ENCODE measurements around the gene GREB1L.
"Not testable (repeated sequence)": the region's sequence is repeated elsewhere in the genome, so short reads cannot be mapped to it uniquely, and the experiment has no call there.

GREB1L gene

GRCh38 chr18:21300908-21301200 lies 58.8 kb downstream of the GREB1L start:
- H3K9me3 Mint-ChIP-seq = no peaks in the 10 kb centered on the region
- DNase-seq (no peak), ATAC-seq (replicated peaks) (no peak)
- H3K36me3 Mint-ChIP-seq (ENCODE audit: insufficient read depth) = no peaks in the 10 kb centered on the region
- no peak overlapping the region for H3K27ac Mint-ChIP-seq
- H3K4me3 Mint-ChIP-seq = no peak overlapping the region
- H3K4me1 Mint-ChIP-seq (ENCODE audit: low read depth in 2 of 2) = no peaks in the 10 kb centered on the region
- H3K27me3 Mint-ChIP-seq = peaks cover 23 to 27% of the 10 kb centered on the region in 2 donors

GRCh38 chr18:21303445-21303844 lies 61.4 kb downstream of the GREB1L start:
- Mint-ChIP-seq H3K4me3 (no peak overlapping the region), H3K36me3 (ENCODE audit: insufficient read depth) (no peaks in the 10 kb centered on the region), H3K27me3 (peaks cover 30 to 42% of the 10 kb centered on the region in 2 donors), H3K4me1 (ENCODE audit: low read depth in 2 of 2) (no peaks in the 10 kb centered on the region), H3K9me3 (no peaks in the 10 kb centered on the region), H3K27ac (no peak overlapping the region)
- ATAC-seq (replicated peaks) = no peak
- no peak for DNase-seq

GRCh38 chr18:21303895-21304294 lies 61.9 kb downstream of the GREB1L start:
- no peak for DNase-seq
- Mint-ChIP-seq H3K4me3 (no peak overlapping the region), H3K4me1 (ENCODE audit: low read depth in 2 of 2) (no peaks in the 10 kb centered on the region), H3K36me3 (ENCODE audit: insufficient read depth) (no peaks in the 10 kb centered on the region), H3K27me3 (peaks cover 34 to 47% of the 10 kb centered on the region in 2 donors), H3K27ac (no peak overlapping the region), H3K9me3 (no peaks in the 10 kb centered on the region)
- no peak for ATAC-seq (replicated peaks)

- no peak overlapping the region for H3K27ac Mint-ChIP-seq
- no peaks in the 10 kb centered on the region for H3K36me3 Mint-ChIP-seq (ENCODE audit: insufficient read depth)
- peaks cover 33 to 57% of the 10 kb centered on the region in 2 donors for H3K27me3 Mint-ChIP-seq
- H3K4me3 Mint-ChIP-seq = no peak overlapping the region
- no peaks in the 10 kb centered on the region for H3K9me3 Mint-ChIP-seq
- no peaks in the 10 kb centered on the region for H3K4me1 Mint-ChIP-seq (ENCODE audit: low read depth in 2 of 2)
- no peak for DNase-seq
- ATAC-seq (replicated peaks) = no peak
Observed at GRCh38 chr18:21305621-21306020, 63.6 kb downstream of the GREB1L start.

- Mint-ChIP-seq H3K9me3 (no peaks in the 10 kb centered on the region), H3K27ac (no peak overlapping the region), H3K4me3 (no peak overlapping the region), H3K4me1 (ENCODE audit: low read depth in 2 of 2) (no peaks in the 10 kb centered on the region), H3K36me3 (ENCODE audit: insufficient read depth) (no peaks in the 10 kb centered on the region), H3K27me3 (peaks cover 30 to 52% of the 10 kb centered on the region in 2 donors)
- ATAC-seq (replicated peaks) (no peak), DNase-seq (no peak)
Observed at GRCh38 chr18:21306368-21306767, 64.3 kb downstream of the GREB1L start.

- no peak overlapping the region for H3K27ac Mint-ChIP-seq
- DNase-seq (no peak), ATAC-seq (replicated peaks) (no peak)
- no peaks in the 10 kb centered on the region for H3K36me3 Mint-ChIP-seq (ENCODE audit: insufficient read depth)
- H3K4me3 Mint-ChIP-seq = no peak overlapping the region
- H3K4me1 Mint-ChIP-seq (ENCODE audit: low read depth in 2 of 2) = no peaks in the 10 kb centered on the region
- H3K27me3 Mint-ChIP-seq = peaks cover 22 to 52% of the 10 kb centered on the region in 2 donors
- H3K9me3 Mint-ChIP-seq = no peaks in the 10 kb centered on the region
Observed at GRCh38 chr18:21307578-21307977, 65.5 kb downstream of the GREB1L start.

- ATAC-seq (replicated peaks) = no peak
- Mint-ChIP-seq H3K4me3 (no peak overlapping the region), H3K27ac (no peak overlapping the region), H3K27me3 (peaks cover 27 to 52% of the 10 kb centered on the region in 2 donors), H3K36me3 (ENCODE audit: insufficient read depth) (no peaks in the 10 kb centered on the region), H3K4me1 (ENCODE audit: low read depth in 2 of 2) (no peaks in the 10 kb centered on the region), H3K9me3 (no peaks in the 10 kb centered on the region)
- DNase-seq = no peak
Observed at GRCh38 chr18:21309248-21309647, 67.2 kb downstream of the GREB1L start.

GRCh38 chr18:21311980-21312379 lies 69.9 kb downstream of the GREB1L start:
- H3K36me3 Mint-ChIP-seq (ENCODE audit: insufficient read depth); ATAC-seq (replicated peaks); H3K9me3 Mint-ChIP-seq; H3K27ac Mint-ChIP-seq; DNase-seq; H3K4me1 Mint-ChIP-seq (ENCODE audit: low read depth in 2 of 2); H3K4me3 Mint-ChIP-seq: not testable (repeated sequence)
- peaks cover 18 to 30% of the 10 kb centered on the region in 2 donors for H3K27me3 Mint-ChIP-seq

- H3K4me3 Mint-ChIP-seq = no peak overlapping the region
- no peak for ATAC-seq (replicated peaks)
- no peaks in the 10 kb centered on the region for H3K9me3 Mint-ChIP-seq
- peaks cover 4% of the 10 kb centered on the region for H3K36me3 Mint-ChIP-seq (ENCODE audit: insufficient read depth)
- H3K27me3 Mint-ChIP-seq = peaks cover 15 to 16% of the 10 kb centered on the region in 2 donors
- no peaks in the 10 kb centered on the region for H3K4me1 Mint-ChIP-seq (ENCODE audit: low read depth in 2 of 2)
- DNase-seq = no peak
- H3K27ac Mint-ChIP-seq = no peak overlapping the region
Observed at GRCh38 chr18:21313576-21313975, 71.5 kb downstream of the GREB1L start.

- ATAC-seq (replicated peaks) = no peak
- no peak overlapping the region for H3K4me3 Mint-ChIP-seq
- H3K9me3 Mint-ChIP-seq = no peaks in the 10 kb centered on the region
- no peaks in the 10 kb centered on the region for H3K4me1 Mint-ChIP-seq (ENCODE audit: low read depth in 2 of 2)
- H3K27me3 Mint-ChIP-seq = peaks cover 10 to 19% of the 10 kb centered on the region in 2 donors
- no peak for DNase-seq
- H3K27ac Mint-ChIP-seq = no peak overlapping the region
- peaks cover 4% of the 10 kb centered on the region for H3K36me3 Mint-ChIP-seq (ENCODE audit: insufficient read depth)
Observed at GRCh38 chr18:21314724-21315123, 72.7 kb downstream of the GREB1L start.

- H3K4me3 Mint-ChIP-seq; H3K4me1 Mint-ChIP-seq (ENCODE audit: low read depth in 2 of 2); H3K9me3 Mint-ChIP-seq; DNase-seq; H3K27ac Mint-ChIP-seq; ATAC-seq (replicated peaks); H3K36me3 Mint-ChIP-seq (ENCODE audit: insufficient read depth): not testable (repeated sequence)
- H3K27me3 Mint-ChIP-seq = peaks cover 11 to 19% of the 10 kb centered on the region in 2 donors
Observed at GRCh38 chr18:21315126-21315525, 73.1 kb downstream of the GREB1L start.

GRCh38 chr18:21315741-21316197 lies 73.7 kb downstream of the GREB1L start:
- peaks cover 11 to 19% of the 10 kb centered on the region in 2 donors for H3K27me3 Mint-ChIP-seq
- no peak overlapping the region for H3K27ac Mint-ChIP-seq
- H3K9me3 Mint-ChIP-seq = no peaks in the 10 kb centered on the region
- DNase-seq = no peak
- no peak for ATAC-seq (replicated peaks)
- no peaks in the 10 kb centered on the region for H3K4me1 Mint-ChIP-seq (ENCODE audit: low read depth in 2 of 2)
- H3K4me3 Mint-ChIP-seq = no peak overlapping the region
- H3K36me3 Mint-ChIP-seq (ENCODE audit: insufficient read depth) = peaks cover 4% of the 10 kb centered on the region

GRCh38 chr18:21316296-21316695 lies 74.3 kb downstream of the GREB1L start:
- Mint-ChIP-seq H3K27ac (no peak overlapping the region), H3K36me3 (ENCODE audit: insufficient read depth) (peaks cover 4% of the 10 kb centered on the region), H3K4me3 (no peak overlapping the region), H3K4me1 (ENCODE audit: low read depth in 2 of 2) (no peaks in the 10 kb centered on the region), H3K27me3 (peaks cover 11 to 19% of the 10 kb centered on the region in 2 donors), H3K9me3 (no peaks in the 10 kb centered on the region)
- DNase-seq (no peak), ATAC-seq (replicated peaks) (no peak)

GRCh38 chr18:21321711-21322110 lies 79.7 kb downstream of the GREB1L start:
- no peak overlapping the region for H3K4me3 Mint-ChIP-seq

GRCh38 chr18:21327101-21327500 lies 85.1 kb downstream of the GREB1L start:
- H3K36me3 Mint-ChIP-seq (ENCODE audit: insufficient read depth) = no peaks in the 10 kb centered on the region
- no peaks in the 10 kb centered on the region for H3K9me3 Mint-ChIP-seq
- no peak overlapping the region for H3K4me3 Mint-ChIP-seq
- DNase-seq (no peak), ATAC-seq (replicated peaks) (no peak)
- H3K4me1 Mint-ChIP-seq (ENCODE audit: low read depth in 2 of 2) = no peaks in the 10 kb centered on the region
- H3K27ac Mint-ChIP-seq = no peak overlapping the region
- peaks cover 14 to 17% of the 10 kb centered on the region in 2 donors for H3K27me3 Mint-ChIP-seq

More at GRCh38 chr18:21321711-21322110, 79.7 kb downstream of the GREB1L start:
- no peaks in the 10 kb centered on the region for H3K9me3 Mint-ChIP-seq
- DNase-seq (no peak), ATAC-seq (replicated peaks) (no peak)
- H3K4me1 Mint-ChIP-seq (ENCODE audit: low read depth in 2 of 2) = no peaks in the 10 kb centered on the region
- H3K36me3 Mint-ChIP-seq (ENCODE audit: insufficient read depth) = no peaks in the 10 kb centered on the region
- peaks cover 9 to 11% of the 10 kb centered on the region in 2 donors for H3K27me3 Mint-ChIP-seq
- H3K27ac Mint-ChIP-seq = no peak overlapping the region

Measured in effector memory CD8-positive, alpha-beta T cell (primary cell).